HG02884 (cell line): ENCODE data around the gene SLC35E1.
A peak's percentile ranks its signal among the peaks of the same experiment; 100 is the strongest.

Experiments used
- ATAC-seq: cut with Tn5 transposase; IDR thresholded peaks from one replicate; pipeline ENCODE4 v1.9.1; 2021; ENCODE audit warnings: mild to moderate bottlenecking, moderate library complexity; ENCODE audit not compliant: unreplicated experiment

The SLC35E1 gene

DNA sequence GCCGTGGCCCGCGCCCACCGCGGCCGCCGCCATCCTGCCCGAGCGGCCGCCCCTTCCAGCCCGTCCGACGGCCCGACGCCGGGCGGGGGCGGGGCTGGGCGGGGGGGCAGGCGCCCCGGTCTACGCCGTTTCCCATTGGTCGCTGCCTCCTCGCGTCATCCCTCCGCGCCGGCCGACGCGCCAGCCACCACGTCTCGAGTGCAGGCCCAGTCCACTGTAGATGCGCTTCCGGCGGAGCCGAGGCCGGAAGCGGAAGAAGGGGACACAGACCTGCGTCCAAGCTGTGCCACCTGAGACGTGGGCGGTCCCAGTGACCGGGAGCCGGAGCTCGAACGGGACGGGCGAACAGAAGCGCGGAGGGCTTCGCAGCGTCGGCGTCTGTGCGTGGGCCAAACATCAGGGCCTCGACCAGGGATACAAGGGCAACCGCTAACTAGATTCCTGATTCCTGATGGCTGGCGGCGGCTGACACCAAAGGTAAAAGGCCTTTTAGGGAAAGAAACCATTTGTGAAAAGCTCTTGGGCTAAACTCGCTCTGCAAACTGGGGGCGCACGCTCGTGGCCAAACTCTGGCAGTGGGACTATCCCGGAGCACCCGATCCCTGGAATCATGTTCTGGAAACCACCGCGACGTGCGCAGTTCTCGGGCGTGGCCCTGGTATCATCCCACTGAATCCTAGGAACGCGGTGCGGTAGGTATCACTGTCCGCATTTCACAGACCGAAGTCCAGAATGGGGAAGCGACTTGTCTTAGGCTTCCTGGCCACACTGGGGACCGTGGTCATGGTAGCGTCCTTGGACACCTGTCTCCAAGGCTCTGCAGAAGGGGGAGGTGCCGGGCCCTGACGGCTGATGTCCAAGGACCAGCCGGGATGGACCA lies at the start of gene SLC35E1:
TSS of gene SLC35E1 (minus strand) at position 84 of the 880 bp plus-strand sequence. CDS start at position 33, 51 bp downstream.
- ATAC-seq: peak; percentile 82

- ATAC-seq: no peak
These were observed 49.1 kb upstream of the SLC35E1 start for GRCh38 chr19:16621165-16621800.

DNA sequence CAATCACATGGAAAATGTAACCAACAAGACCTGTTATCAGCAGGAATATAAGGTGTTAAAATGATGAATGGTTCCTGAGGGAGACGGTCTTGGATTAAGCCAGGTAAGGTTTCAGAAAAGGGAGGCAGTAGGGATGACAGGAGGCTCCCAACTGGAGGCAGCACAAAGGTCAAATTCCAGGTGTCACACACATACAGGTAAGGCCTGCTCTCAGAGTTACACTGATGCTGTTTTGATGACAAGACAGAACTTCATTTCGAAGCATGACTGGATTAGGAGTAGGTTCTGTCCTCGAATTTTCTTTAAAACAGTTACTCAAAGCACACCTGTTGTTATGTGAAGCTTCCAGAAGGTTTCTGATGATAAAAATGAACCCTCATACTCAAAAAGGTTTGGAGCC lies 48.4 kb upstream of the SLC35E1 start:
- no peak for ATAC-seq

DNA sequence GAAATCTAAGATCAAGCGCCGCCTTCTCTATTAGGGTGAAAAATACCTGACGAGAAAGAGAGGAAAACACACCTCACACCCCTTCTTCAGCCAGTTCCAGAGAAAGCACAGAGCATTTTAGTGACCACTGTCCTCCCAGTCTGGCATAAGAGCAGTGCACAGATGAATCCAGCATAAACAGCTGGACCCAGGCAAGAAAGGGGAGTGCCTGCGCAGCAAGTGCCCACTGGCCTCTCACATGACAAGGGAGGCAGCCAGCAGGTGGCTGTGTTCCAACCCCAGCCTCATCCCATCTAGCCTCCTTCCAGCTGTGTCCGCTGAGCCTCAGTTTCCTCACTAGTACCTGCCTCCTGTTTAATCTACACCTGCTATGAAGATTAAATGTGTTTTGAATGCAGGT lies 47.8 kb upstream of the SLC35E1 start:
- ATAC-seq: no peak

- ATAC-seq: no peak
These were observed 47.2 kb upstream of the SLC35E1 start for GRCh38 chr19:16619457-16619856.

- no peak for ATAC-seq
These were observed 46.0 kb upstream of the SLC35E1 start for GRCh38 chr19:16618248-16618647.

GRCh38 chr19:16615808-16616207 lies 43.6 kb upstream of the SLC35E1 start:
- no peak for ATAC-seq

GRCh38 chr19:16614941-16615340 lies 42.7 kb upstream of the SLC35E1 start:
- ATAC-seq: no peak

DNA sequence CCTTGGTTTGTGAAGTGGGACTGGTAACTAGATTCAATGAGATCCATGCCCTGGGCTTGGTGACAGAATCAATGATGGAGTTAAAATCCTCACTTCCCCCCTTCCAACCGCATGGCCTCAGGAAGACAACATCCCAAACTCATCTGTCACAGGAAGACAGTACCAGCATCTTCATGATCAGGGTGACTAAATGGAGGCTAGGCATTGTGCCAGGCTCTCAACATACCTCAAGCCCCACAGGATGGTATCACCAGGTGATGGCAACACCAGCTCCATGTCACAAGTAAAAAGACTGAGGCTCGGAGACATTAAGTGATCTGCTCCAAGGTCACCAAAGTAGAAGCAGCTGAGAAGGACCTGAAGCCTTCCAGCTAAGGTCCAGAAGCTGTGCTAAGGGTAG lies 41.6 kb upstream of the SLC35E1 start:
- ATAC-seq: no peak

- ATAC-seq: no peak
These were observed 40.4 kb upstream of the SLC35E1 start for GRCh38 chr19:16612636-16613035.

DNA sequence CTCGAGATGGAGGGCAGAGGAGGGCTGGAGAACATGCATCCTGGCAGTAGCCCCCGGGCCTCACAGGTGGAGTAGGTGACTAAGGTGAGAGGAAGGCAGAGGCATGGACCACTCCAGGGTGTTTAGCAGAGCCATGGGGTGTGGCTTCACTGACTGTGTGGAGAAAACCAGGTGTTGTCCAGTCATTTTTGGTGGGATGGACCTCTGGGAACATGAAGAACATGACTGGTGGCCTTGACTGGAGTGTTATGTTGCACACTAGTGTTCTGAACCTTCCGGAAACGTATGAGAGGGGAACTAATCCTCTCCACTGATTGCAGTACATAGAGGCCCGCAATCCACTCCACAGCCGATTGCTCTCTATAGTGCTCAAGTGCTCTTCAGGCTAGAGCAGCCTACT lies 38.9 kb upstream of the SLC35E1 start:
- no peak for ATAC-seq

GRCh38 chr19:16609511-16610200 lies 37.4 kb upstream of the SLC35E1 start:
- no peak for ATAC-seq

DNA sequence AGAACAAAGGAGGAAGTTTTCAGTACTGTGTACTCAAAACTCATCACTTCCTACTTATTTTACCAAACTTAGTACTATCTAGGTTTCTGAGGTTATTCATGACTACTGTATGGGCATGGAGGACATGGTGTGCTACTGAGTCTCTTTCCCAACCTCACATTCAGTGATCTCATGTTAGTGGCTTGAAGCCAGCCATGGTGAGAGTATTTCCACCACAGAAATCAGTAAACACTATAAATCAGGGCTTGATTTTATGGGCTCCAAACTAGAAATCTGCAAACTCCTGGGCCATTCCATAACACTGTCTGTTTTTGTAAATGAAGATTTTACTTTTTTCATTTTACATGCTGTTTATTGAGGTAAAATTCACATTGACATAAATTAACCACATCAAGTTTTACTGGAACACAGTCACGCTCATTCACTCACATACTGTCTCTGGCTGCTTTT lies 36.1 kb upstream of the SLC35E1 start:
- no peak for ATAC-seq

- no peak for ATAC-seq
These were observed 35.6 kb upstream of the SLC35E1 start for GRCh38 chr19:16607819-16608218.

DNA sequence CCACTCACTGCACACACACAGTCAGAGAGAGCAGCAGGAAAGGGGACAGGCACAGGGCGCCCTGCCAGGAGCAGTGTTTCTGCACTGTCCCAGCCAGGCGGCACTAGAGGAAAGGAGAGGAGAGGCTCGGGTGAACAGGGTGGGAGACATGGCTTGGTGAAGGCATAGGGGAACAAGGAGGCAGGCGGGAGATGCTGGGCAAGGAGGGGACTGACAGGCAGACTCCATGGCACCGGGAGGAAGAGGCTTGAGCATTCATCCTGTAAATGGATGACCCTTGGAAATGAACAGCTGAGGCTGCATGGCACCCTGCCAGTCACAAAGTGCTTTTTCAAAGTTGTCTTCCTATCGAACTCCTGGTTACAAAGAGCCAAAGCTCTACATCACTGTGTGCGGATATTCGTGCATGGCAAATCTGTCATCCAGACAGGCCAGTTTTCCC lies 33.4 kb upstream of the SLC35E1 start:
- ATAC-seq: no peak

GRCh38 chr19:16605115-16605514 lies 32.9 kb upstream of the SLC35E1 start:
- ATAC-seq: no peak

GRCh38 chr19:16604615-16605014 lies 32.4 kb upstream of the SLC35E1 start:
- no peak for ATAC-seq

- no peak for ATAC-seq
These were observed 30.9 kb upstream of the SLC35E1 start for GRCh38 chr19:16603090-16603489.

GRCh38 chr19:16601378-16602052 lies 29.3 kb upstream of the SLC35E1 start:
- ATAC-seq: no peak

DNA sequence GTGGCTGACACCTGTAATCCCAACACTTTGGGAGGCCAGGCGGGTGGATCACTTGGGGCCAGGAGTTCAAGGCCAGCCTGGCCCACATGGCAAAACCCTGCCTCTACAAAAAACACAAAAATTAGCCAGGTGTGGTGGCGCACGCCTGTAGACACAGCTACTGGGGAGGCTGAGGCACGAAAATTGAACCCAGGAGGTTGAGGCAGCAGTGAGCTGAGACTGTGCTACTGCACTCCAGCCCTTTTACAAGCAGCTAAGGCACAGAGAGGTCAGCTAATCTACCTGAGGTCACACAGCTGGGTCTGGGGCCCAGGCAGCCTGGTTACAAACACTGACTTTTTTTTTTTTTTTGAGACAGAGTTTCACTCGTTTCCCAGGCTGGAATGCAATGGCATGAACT lies 28.6 kb upstream of the SLC35E1 start:
- ATAC-seq: no peak
